Endodermal cell (in vitro differentiated cells): ENCODE results near the gene PITHD1. TPM values are rescaled to one million over a fixed set of nuclear protein-coding genes. Genes with fewer than 3 reads are reported as not detected.

ENCODE experiments used
- DNase-seq: peaks from one replicate; pipeline ENCODE4 v3.0.0-alpha.2; 2017
- H3K27ac ChIP-seq: 2 replicates; pipeline ENCODE4 v1.5.1; 2013; ENCODE audit warnings: mild to moderate bottlenecking, low read depth, low read length, moderate library complexity
- H3K27me3 ChIP-seq: 2 replicates; pipeline ENCODE4 v1.6.1; 2013; ENCODE audit warnings: mild to moderate bottlenecking, low read length, moderate library complexity; ENCODE audit not compliant: insufficient read depth, control insufficient read depth, poor library complexity, severe bottlenecking
- H3K36me3 ChIP-seq: 2 replicates; pipeline ENCODE4 v1.7.0; 2013; ENCODE audit warnings: mild to moderate bottlenecking, low read length, moderate library complexity; ENCODE audit not compliant: control insufficient read depth, insufficient read depth
- H3K4me1 ChIP-seq: one replicate; pipeline ENCODE4 v1.7.0; 2013; ENCODE audit warnings: low read length; ENCODE audit not compliant: control insufficient read depth, insufficient read depth
- H3K4me3 ChIP-seq: 2 replicates; pipeline ENCODE4 v1.5.1; 2013; ENCODE audit warnings: mild to moderate bottlenecking, low read length, moderate library complexity
- H3K9ac ChIP-seq: 2 replicates; pipeline ENCODE4 v1.6.1; 2013; ENCODE audit warnings: mild to moderate bottlenecking, low read length, moderate library complexity; ENCODE audit not compliant: poor library complexity, severe bottlenecking; ENCODE audit errors: extremely low read depth
- H3K9me3 ChIP-seq: 2 replicates; pipeline ENCODE4 v1.6.1; 2013; ENCODE audit warnings: mild to moderate bottlenecking, low read length, moderate library complexity; ENCODE audit not compliant: control insufficient read depth
- H3K27ac Mint-ChIP-seq: 2 replicates; pipeline ENCODE4 v1.8.0; 2020; ENCODE audit warnings: mixed read lengths
- H3K27me3 Mint-ChIP-seq: 2 replicates; pipeline ENCODE4 v1.8.0; 2021; ENCODE audit warnings: mild to moderate bottlenecking, mixed read lengths; ENCODE audit not compliant: insufficient read depth
- H3K36me3 Mint-ChIP-seq: 2 replicates; pipeline ENCODE4 v1.8.0; 2020; ENCODE audit warnings: low read depth, mixed read lengths
- H3K4me1 Mint-ChIP-seq: 2 replicates; pipeline ENCODE4 v1.8.0; 2020; ENCODE audit warnings: mixed read lengths
- H3K4me3 Mint-ChIP-seq: 2 replicates; pipeline ENCODE4 v1.8.0; 2020; ENCODE audit warnings: mild to moderate bottlenecking, moderate library complexity, mixed read lengths
- H3K9me3 Mint-ChIP-seq: 2 replicates; pipeline ENCODE4 v1.8.0; 2020; ENCODE audit warnings: mild to moderate bottlenecking, mixed read lengths
- CTCF ChIP-seq: fragments of 200-600 bp; sonication (generic); conservative IDR thresholded peaks from 2 replicates; pipeline ENCODE4 v1.5.0; 2021; ENCODE audit warnings: antibody characterized with exemption, mild to moderate bottlenecking
- WGBS, 2 experiments: methylation state at CpG; one replicate each; pipeline versions ENCODE4 v1.1.5 to v1.1.7; 2013; ENCODE audit warnings: missing lambda C conversion rate in 2 of 2, mixed read lengths in 1 of 2; ENCODE audit not compliant: insufficient coverage in 1 of 2, insufficient read length in 1 of 2; 5-methylcytosine and 5-hydroxymethylcytosine counted together
- total RNA-seq, 2 donors: library from RNA; stranded (reverse); fragmentation: NEBNext Ultra II Directional in 1 of 2; extraction: Animal tissue kit (Norgen Biotek cat#: 25700) in 1 of 2; gene quantifications; 2 replicates in 1 of 2; 3 replicates in 1 of 2; pipeline ENCODE4 v1.2.1, GENCODE V29; 2021

Gene PITHD1
- total RNA-seq, 2 donors from 2014 or later, result 62.5 to 71.3 TPM

GRCh38 chr1:23788695-23789094 is 10.5 kb downstream of the PITHD1 start:
- Mint-ChIP-seq H3K27ac (no peak overlapping the region), H3K4me1 (peaks cover 12% of the 10 kb centered on the region), H3K4me3 (no peak overlapping the region), H3K36me3 (peaks cover 45% of the 10 kb centered on the region), H3K9me3 (no peaks in the 10 kb centered on the region), H3K27me3 (no peaks in the 10 kb centered on the region)
- TF ChIP-seq CTCF, result no peak
- H3K4me1 ChIP-seq, result peaks cover 4% of the 10 kb centered on the region
- peaks cover 60% of the 10 kb centered on the region for H3K36me3 ChIP-seq
- H3K27me3 ChIP-seq, result no peaks in the 10 kb centered on the region
- no peak overlapping the region for H3K4me3 ChIP-seq
- no peaks in the 10 kb centered on the region for H3K9me3 ChIP-seq
- no peak overlapping the region for H3K27ac ChIP-seq
- H3K9ac ChIP-seq, result no peak overlapping the region
- DNase-seq, result no peak
- 96 to 100% methylated on average over 1 to 3 of the region's 3 CpGs for WGBS, 2 experiments

- H3K9me3 ChIP-seq, result no peaks in the 10 kb centered on the region
- DNase-seq, result peak; percentile 97
- H3K27ac ChIP-seq, result no peak within 1 kb of the TSS
- peaks cover 12% of the 10 kb centered on the region for H3K4me1 Mint-ChIP-seq
- H3K9ac ChIP-seq, result peak within 1 kb of the TSS; percentile 77
- peaks cover 45% of the 10 kb centered on the region for H3K36me3 ChIP-seq
- peaks cover 4% of the 10 kb centered on the region for H3K4me1 ChIP-seq
- no peak for TF ChIP-seq CTCF
- H3K27me3 ChIP-seq, result no peaks in the 10 kb centered on the region
- peak within 1 kb of the TSS; percentile 98 for H3K4me3 ChIP-seq
- H3K36me3 Mint-ChIP-seq, result peaks cover 36% of the 10 kb centered on the region
- no peaks in the 10 kb centered on the region for H3K27me3 Mint-ChIP-seq
- 1 to 2% methylated on average over 20 to 47 of the region's 47 CpGs for WGBS, 2 experiments
- peak within 1 kb of the TSS; percentile 98 for H3K4me3 Mint-ChIP-seq
- no peaks in the 10 kb centered on the region for H3K9me3 Mint-ChIP-seq
- H3K27ac Mint-ChIP-seq, result peak within 1 kb of the TSS; percentile 95
These were observed 12.7 kb downstream of the PITHD1 start, which contains the start of gene LYPLA2 for GRCh38 chr1:23790696-23791515. TSS of gene LYPLA2 (plus strand) at chr1:23791145. CDS start at chr1:23792683, 1,538 bp downstream.

GRCh38 chr1:23791516-23792047 is 13.4 kb downstream of the PITHD1 start:
- Histone ChIP-seq H3K27me3 (no peaks in the 10 kb centered on the region), H3K9ac (peak overlapping the region; percentile 77), H3K4me1 (peaks cover 4% of the 10 kb centered on the region), H3K27ac (no peak overlapping the region), H3K4me3 (peak overlapping the region; percentile 98), H3K36me3 (peaks cover 40% of the 10 kb centered on the region), H3K9me3 (no peaks in the 10 kb centered on the region)
- Mint-ChIP-seq H3K4me3 (peak overlapping the region; percentile 98), H3K4me1 (peaks cover 12% of the 10 kb centered on the region), H3K27ac (peak overlapping the region; percentile 95), H3K27me3 (no peaks in the 10 kb centered on the region), H3K36me3 (peaks cover 33% of the 10 kb centered on the region), H3K9me3 (no peaks in the 10 kb centered on the region)
- peak; percentile 85 for DNase-seq
- WGBS, 2 experiments, result 0% methylated on average over 11 to 15 of the region's 15 CpGs
- TF ChIP-seq CTCF, result no peak
